T47D (cell line): ENCODE data around the gene RPSA.
"Not testable (repeated sequence)": the region's sequence is repeated elsewhere in the genome, so short reads cannot be mapped to it uniquely, and the experiment has no call there.

ENCODE experiments used
- DNase-seq, 2 experiments: peaks; one replicate each; pipeline versions ENCODE4 v3.0.0 to v3.0.0-alpha.2; 2011 to 2012; ENCODE audit warnings: low read depth in 1 of 2, low spot score in 1 of 2
- JUND ChIP-seq: IDR thresholded peaks from 2 replicates; pipeline ENCODE4 v1.6.1; 2012; ENCODE audit warnings: low read depth
- in situ Hi-C: cut with HindIII; loops from 2 replicates; pipeline ENCODE4 v1.10.0; 2016; ENCODE audit warnings: low sequenced_read_pairs, low pct_unique_long_range_greater_than_20kb

Gene RPSA

DNA sequence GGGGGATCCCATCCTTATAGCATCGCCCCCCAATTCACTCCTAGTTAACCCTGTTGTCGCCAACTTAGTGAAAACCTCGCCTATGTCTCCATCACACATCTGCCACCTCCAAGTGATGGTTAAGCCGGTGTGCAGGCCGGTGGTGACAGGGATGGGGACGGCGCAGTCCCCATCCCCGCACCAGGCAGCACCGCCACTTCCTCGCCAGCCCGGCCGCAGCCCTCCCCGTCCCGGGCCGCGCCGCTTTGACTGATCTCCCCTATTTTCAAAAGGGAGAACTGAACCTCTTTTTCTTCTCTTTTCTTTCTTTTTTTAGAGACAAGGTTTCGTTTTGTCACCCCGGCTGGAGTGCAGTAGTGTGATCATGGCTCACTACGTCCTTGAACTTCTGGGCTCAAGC is 49.6 kb downstream of the RPSA start:
- no peak for TF ChIP-seq JUND
- in situ Hi-C loops, result no loop called here
- DNase-seq, result no peak

DNA sequence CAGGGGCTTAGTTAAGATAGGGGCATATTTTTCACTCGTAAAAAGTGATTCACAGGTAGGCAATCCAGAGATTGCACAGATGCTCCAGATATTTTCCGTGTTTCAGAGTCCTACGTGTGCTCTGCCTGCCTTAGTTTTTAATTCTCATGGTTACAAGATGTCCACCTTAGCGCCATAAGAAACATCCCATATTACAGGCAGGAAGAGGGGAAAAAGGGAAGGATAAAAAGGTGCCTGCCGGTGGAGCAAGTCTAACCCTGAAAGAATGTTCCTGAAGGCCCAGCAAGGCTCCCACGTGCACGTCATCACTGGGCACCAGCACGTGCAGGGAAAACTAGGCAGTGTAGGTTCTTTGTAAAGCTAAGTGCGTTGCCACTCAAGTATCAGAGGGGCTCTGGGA is 50.8 kb downstream of the RPSA start:
- DNase-seq, result no peak
- no peak for TF ChIP-seq JUND
- in situ Hi-C loops, result no loop called here

GRCh38 chr3:39458579-39458978 is 52.1 kb downstream of the RPSA start:
- DNase-seq, in situ Hi-C loops: not testable (repeated sequence)

DNA sequence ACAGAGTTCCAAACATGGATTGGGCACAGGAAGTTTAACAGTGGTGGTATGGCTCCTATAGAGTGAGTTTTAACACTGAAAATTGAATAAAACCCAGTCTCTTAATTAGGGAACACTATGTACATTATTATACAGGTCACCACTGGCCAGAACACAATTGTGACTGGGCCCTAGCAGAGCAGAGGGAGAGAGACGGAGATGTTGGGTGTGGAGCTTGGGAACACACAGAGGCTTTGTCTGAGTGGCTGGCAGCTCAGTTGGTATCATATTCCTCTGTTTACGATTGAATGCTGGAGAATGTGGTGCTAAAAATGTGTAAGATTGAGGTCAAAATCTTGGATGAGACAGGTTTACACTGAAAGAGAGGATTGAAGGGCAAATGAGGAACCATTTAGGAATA is 54.2 kb downstream of the RPSA start:
- TF ChIP-seq JUND, result no peak
- no peak for DNase-seq
- in situ Hi-C loops, result no loop called here
